RPMI7951 (cell line): ENCODE measurements around the gene FAM3D. TPM values are rescaled to one million over a fixed set of nuclear protein-coding genes. Genes with fewer than 3 reads are reported as not detected.

Experiments
- DNase-seq: peaks from one replicate; pipeline ENCODE4 v3.0.0-alpha.2; 2012; ENCODE audit warnings: low read depth
- total RNA-seq: library from RNA; depleted of rRNA; stranded (reverse); fragments of >200 nt; shearing (Covaris generic); gene quantifications from 2 replicates; pipeline ENCODE4 v1.2.3, GENCODE V29; 2014; rRNA removed

Gene FAM3D
- total RNA-seq, 1 experiment from 2014 or later: not detected

- DNase-seq: no peak
Measured at GRCh38 chr3:58594117-58594516, 72.5 kb downstream of the FAM3D start.

GRCh38 chr3:58591517-58592510 is 74.8 kb downstream of the FAM3D start:
- no peak for DNase-seq

- DNase-seq: no peak
Measured at GRCh38 chr3:58588030-58588614, 78.5 kb downstream of the FAM3D start.

DNA sequence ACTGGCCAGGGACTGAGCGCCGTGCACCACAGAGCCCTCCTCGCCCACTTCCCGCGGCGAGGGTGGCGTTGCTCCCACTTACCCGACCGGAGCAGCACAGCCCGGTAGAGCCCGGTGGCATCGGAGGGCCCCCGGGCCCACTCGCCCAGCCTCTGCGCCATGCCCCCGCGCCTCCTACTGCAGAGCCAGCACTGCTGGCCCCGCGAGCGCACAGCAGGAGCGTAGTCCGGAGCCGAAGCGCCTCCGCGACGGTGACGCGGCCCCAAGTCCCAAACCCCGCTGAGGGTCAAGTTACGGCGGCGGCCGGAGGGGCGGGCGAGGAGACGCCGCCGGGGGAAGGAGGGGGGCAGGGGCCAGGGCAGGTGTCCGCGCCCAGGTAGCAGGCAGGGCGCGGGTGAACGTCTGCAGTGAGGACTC is 79.8 kb downstream of the FAM3D start:
- DNase-seq: no peak

- peak; percentile 30 for DNase-seq
Measured at GRCh38 chr3:58585994-58586393, 80.6 kb downstream of the FAM3D start.

GRCh38 chr3:58585005-58585786 is 81.4 kb downstream of the FAM3D start:
- peak; percentile 74 for DNase-seq

GRCh38 chr3:58584690-58585004 is 81.9 kb downstream of the FAM3D start:
- no peak for DNase-seq

Other genes starting within 250 kb of the FAM3D start
- 201 and 242 TPM in 2 replicates for gene PDHB, start 232.9 kb downstream of the FAM3D start, total RNA-seq
- gene KCTD6, start 174.7 kb downstream of the FAM3D start, total RNA-seq: 17.2 and 20.8 TPM in 2 replicates
- gene ACOX2, start 129.6 kb downstream of the FAM3D start, total RNA-seq: 5.3 and 8.1 TPM in 2 replicates
- not detected in 2 replicates for gene FAM107A, start 89.4 kb downstream of the FAM3D start, total RNA-seq